H9 (cell line): ENCODE data around the gene PDXK. TPM values are rescaled to one million over a fixed set of nuclear protein-coding genes. Genes with fewer than 3 reads are reported as not detected.

Source experiments
- DNase-seq: peaks from one replicate; pipeline ENCODE4 v3.0.0-alpha.2; 2017
- H2AFZ ChIP-seq: one replicate; pipeline ENCODE4 v1.6.1; 2013; ENCODE audit warnings: mild to moderate bottlenecking, low read length, control low read depth, moderate library complexity
- H2AK5ac ChIP-seq: 2 replicates; pipeline ENCODE4 v1.6.1; 2013; ENCODE audit warnings: low read length, control low read depth, mixed read lengths; ENCODE audit not compliant: insufficient read length
- H2BK120ac ChIP-seq: one replicate; pipeline ENCODE4 v1.6.1; 2013; ENCODE audit warnings: low read depth, mild to moderate bottlenecking, low read length, control low read depth, inconsistent platforms; ENCODE audit not compliant: poor library complexity, severe bottlenecking
- H2BK12ac ChIP-seq: 2 replicates; pipeline ENCODE4 v1.6.1; 2013; ENCODE audit warnings: low read length, control low read depth, mixed read lengths, low read depth; ENCODE audit not compliant: insufficient read length
- H2BK15ac ChIP-seq: 2 replicates; pipeline ENCODE4 v1.6.1; 2013; ENCODE audit warnings: low read depth, low read length, control low read depth
- H2BK20ac ChIP-seq: one replicate; pipeline ENCODE4 v1.6.1; 2013; ENCODE audit warnings: low read depth, mild to moderate bottlenecking, low read length, control low read depth, inconsistent platforms; ENCODE audit not compliant: poor library complexity, severe bottlenecking
- H2BK5ac ChIP-seq: 2 replicates; pipeline ENCODE4 v1.6.1; 2013; ENCODE audit warnings: low read length, control low read depth, mixed read lengths; ENCODE audit not compliant: insufficient read length
- H3K14ac ChIP-seq: 2 replicates; pipeline ENCODE4 v1.6.1; 2013; ENCODE audit warnings: low read length, control low read depth; ENCODE audit not compliant: insufficient read depth
- H3K18ac ChIP-seq: 2 replicates; pipeline ENCODE4 v1.6.1; 2013; ENCODE audit warnings: low read depth, mild to moderate bottlenecking, mixed read lengths, low read length, control low read depth; ENCODE audit not compliant: insufficient read length
- H3K23ac ChIP-seq: 2 replicates; pipeline ENCODE4 v1.6.1; 2013; ENCODE audit warnings: low read length, control low read depth, mixed read lengths, low read depth; ENCODE audit not compliant: insufficient read length
- H3K23me2 ChIP-seq: 2 replicates; pipeline ENCODE4 v1.6.1; 2013; ENCODE audit warnings: low read depth, mild to moderate bottlenecking, mixed read lengths, low read length, control low read depth; ENCODE audit not compliant: insufficient read length, poor library complexity, severe bottlenecking
- H3K27ac ChIP-seq: 2 replicates; pipeline ENCODE4 v1.5.1; 2013; ENCODE audit warnings: low read length, control low read depth, mixed read lengths, low read depth; ENCODE audit not compliant: insufficient read length
- H3K27me3 ChIP-seq: 2 replicates; pipeline ENCODE4 v1.6.1; 2013; ENCODE audit warnings: low read length, control low read depth, inconsistent platforms; ENCODE audit not compliant: insufficient read depth
- H3K4ac ChIP-seq: 2 replicates; pipeline ENCODE4 v1.6.1; 2013; ENCODE audit warnings: low read depth, mild to moderate bottlenecking, control low read depth, inconsistent platforms, low read length, moderate library complexity
- H3K4me1 ChIP-seq: 2 replicates; pipeline ENCODE4 v1.6.1; 2013; ENCODE audit warnings: low read length, control low read depth, inconsistent platforms; ENCODE audit not compliant: insufficient read depth
- H3K4me2 ChIP-seq: 2 replicates; pipeline ENCODE4 v1.6.1; 2013; ENCODE audit warnings: low read length, control low read depth, mixed read lengths; ENCODE audit not compliant: insufficient read length, insufficient read depth
- H3K56ac ChIP-seq: 2 replicates; pipeline ENCODE4 v1.6.1; 2013; ENCODE audit warnings: low read depth, mild to moderate bottlenecking, mixed read lengths, low read length, control low read depth; ENCODE audit not compliant: insufficient read length
- H3K79me1 ChIP-seq: 2 replicates; pipeline ENCODE4 v1.6.1; 2013; ENCODE audit warnings: low read depth, mild to moderate bottlenecking, moderate library complexity, low read length, control low read depth, inconsistent platforms; ENCODE audit not compliant: insufficient read depth, poor library complexity, severe bottlenecking
- H3K79me2 ChIP-seq: 2 replicates; pipeline ENCODE4 v1.6.1; 2013; ENCODE audit warnings: low read length, control low read depth, inconsistent platforms; ENCODE audit not compliant: insufficient read depth
- H3K9ac ChIP-seq: 2 replicates; pipeline ENCODE4 v1.6.1; 2013; ENCODE audit warnings: low read length, control low read depth, mixed read lengths; ENCODE audit not compliant: insufficient read length; ENCODE audit errors: extremely low read depth
- H3K9me3 ChIP-seq: one replicate; pipeline ENCODE4 v1.6.1; 2013; ENCODE audit warnings: low read depth, low read length, inconsistent platforms; ENCODE audit not compliant: control insufficient read depth
- H3T11ph ChIP-seq: one replicate; pipeline ENCODE4 v1.6.1; 2013; ENCODE audit warnings: mild to moderate bottlenecking, low read length, control low read depth, inconsistent platforms
- H4K20me1 ChIP-seq: one replicate; pipeline ENCODE4 v1.6.1; 2013; ENCODE audit not compliant: control insufficient read depth, insufficient read length, insufficient read depth
- H4K5ac ChIP-seq: 2 replicates; pipeline ENCODE4 v1.6.1; 2013; ENCODE audit warnings: low read depth, mild to moderate bottlenecking, mixed read lengths, low read length, control low read depth; ENCODE audit not compliant: insufficient read length
- H4K8ac ChIP-seq: replicated peaks from 2 replicates; pipeline ENCODE4 v1.6.1; 2013; ENCODE audit warnings: low read length, control low read depth, mixed read lengths, low read depth; ENCODE audit not compliant: insufficient read length
- H4K91ac ChIP-seq: 2 replicates; pipeline ENCODE4 v1.6.1; 2013; ENCODE audit warnings: low read depth, mild to moderate bottlenecking, moderate library complexity, mixed read lengths, low read length, control low read depth; ENCODE audit not compliant: insufficient read length
- H3K27ac Mint-ChIP-seq, 3 experiments: 2 replicates in 2 of 3; 3 replicates in 1 of 3; pipeline ENCODE4 v1.8.0; 2020 to 2021; ENCODE audit warnings: mixed read lengths in 3 of 3, mild to moderate bottlenecking in 1 of 3, moderate library complexity in 1 of 3
- H3K27me3 Mint-ChIP-seq: 2 replicates; pipeline ENCODE4 v1.8.0; 2021; ENCODE audit warnings: low read depth, mild to moderate bottlenecking, moderate library complexity, mixed read lengths
- H3K36me3 Mint-ChIP-seq, 3 experiments: 2 replicates in 2 of 3; 3 replicates in 1 of 3; pipeline ENCODE4 v1.8.0; 2020 to 2021; ENCODE audit warnings: low read depth in 3 of 3, mixed read lengths in 3 of 3; ENCODE audit not compliant: insufficient read depth in 1 of 3
- H3K4me1 Mint-ChIP-seq, 2 experiments: 2 replicates each; pipeline ENCODE4 v1.8.0; 2020; ENCODE audit warnings: mixed read lengths in 2 of 2
- H3K4me3 Mint-ChIP-seq, 2 experiments: 2 replicates in 1 of 2; 3 replicates in 1 of 2; pipeline ENCODE4 v1.8.0; 2020 to 2021; ENCODE audit warnings: mild to moderate bottlenecking in 2 of 2, mixed read lengths in 2 of 2, moderate library complexity in 1 of 2
- H3K9me3 Mint-ChIP-seq, 2 experiments: 2 replicates in 1 of 2; 3 replicates in 1 of 2; pipeline ENCODE4 v1.8.0; 2020; ENCODE audit warnings: mild to moderate bottlenecking in 2 of 2, mixed read lengths in 2 of 2, moderate library complexity in 1 of 2
- WGBS: extraction: QIAGEN DNeasy Blood & Tissue Kit; methylation state at CpG from one replicate; pipeline ENCODE4 v1.1.7; 2013; ENCODE audit warnings: missing lambda C conversion rate, low lambda C conversion rate, mixed read lengths; ENCODE audit not compliant: insufficient read length; ENCODE audit errors: extremely low coverage; 5-methylcytosine and 5-hydroxymethylcytosine counted together
- total RNA-seq: library from RNA; stranded (reverse); gene quantifications from 2 replicates; pipeline ENCODE4 v1.2.1, GENCODE V29; 2021
- TF ChIP-seq, protein P1 (sequence below): fragments of 200-600 bp; sonication (generic); conservative IDR thresholded peaks from 3 replicates; pipeline ENCODE4 v1.8.0; 2021; ENCODE audit warnings: antibody characterized with exemption, mild to moderate bottlenecking

PDXK gene
- total RNA-seq, 1 experiment from 2014 or later, result 109 TPM

- Histone ChIP-seq H2BK5ac (no peak overlapping the region), H4K8ac (no peak overlapping the region), H4K5ac (no peak overlapping the region), H3K79me2 (no peaks in the 10 kb centered on the region; the same call in 1 of the 2 replicates), H2BK120ac (no peak overlapping the region), H3K9ac (peak overlapping the region; percentile 36), H2AFZ (no peak overlapping the region), H3K4me1 (peaks cover 6% of the 10 kb centered on the region; the same call in 1 of the 2 replicates), H3K18ac (no peak overlapping the region), H3K23me2 (no peaks in the 10 kb centered on the region), H3K4me2 (peak overlapping the region; percentile 68), H2AK5ac (no peak overlapping the region), H3K4ac (no peak overlapping the region), H3T11ph (no peak overlapping the region), H2BK20ac (no peak overlapping the region), H2BK12ac (no peak overlapping the region), H3K23ac (no peak overlapping the region), H3K27ac (no peak overlapping the region), H4K20me1 (no peaks in the 10 kb centered on the region), H3K79me1 (no peaks in the 10 kb centered on the region), H3K9me3 (no peaks in the 10 kb centered on the region), H3K14ac (no peak overlapping the region), H4K91ac (no peak overlapping the region), H3K27me3 (no peaks in the 10 kb centered on the region), H2BK15ac (no peak overlapping the region), H3K56ac (no peak overlapping the region)
- Mint-ChIP-seq H3K4me3 (peak overlapping the region; percentile 91 to 93), H3K9me3 (no peaks in the 10 kb centered on the region; a peak in 1 of 5 replicates), H3K36me3 (peaks cover 10 to 20% (median 18%) of the 10 kb centered on the region in 3 experiments; a peak in 6 of 7 replicates), H3K27me3 (peaks cover 1% of the 10 kb centered on the region), H3K27ac (no peak overlapping the region), H3K4me1 (peaks cover 44 to 46% of the 10 kb centered on the region in 2 experiments)
- WGBS, result no CpG with 5 or more reads among the region's 12 CpGs
- TF ChIP-seq, protein P1, sequence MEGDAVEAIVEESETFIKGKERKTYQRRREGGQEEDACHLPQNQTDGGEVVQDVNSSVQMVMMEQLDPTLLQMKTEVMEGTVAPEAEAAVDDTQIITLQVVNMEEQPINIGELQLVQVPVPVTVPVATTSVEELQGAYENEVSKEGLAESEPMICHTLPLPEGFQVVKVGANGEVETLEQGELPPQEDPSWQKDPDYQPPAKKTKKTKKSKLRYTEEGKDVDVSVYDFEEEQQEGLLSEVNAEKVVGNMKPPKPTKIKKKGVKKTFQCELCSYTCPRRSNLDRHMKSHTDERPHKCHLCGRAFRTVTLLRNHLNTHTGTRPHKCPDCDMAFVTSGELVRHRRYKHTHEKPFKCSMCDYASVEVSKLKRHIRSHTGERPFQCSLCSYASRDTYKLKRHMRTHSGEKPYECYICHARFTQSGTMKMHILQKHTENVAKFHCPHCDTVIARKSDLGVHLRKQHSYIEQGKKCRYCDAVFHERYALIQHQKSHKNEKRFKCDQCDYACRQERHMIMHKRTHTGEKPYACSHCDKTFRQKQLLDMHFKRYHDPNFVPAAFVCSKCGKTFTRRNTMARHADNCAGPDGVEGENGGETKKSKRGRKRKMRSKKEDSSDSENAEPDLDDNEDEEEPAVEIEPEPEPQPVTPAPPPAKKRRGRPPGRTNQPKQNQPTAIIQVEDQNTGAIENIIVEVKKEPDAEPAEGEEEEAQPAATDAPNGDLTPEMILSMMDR, result no peak
- DNase-seq, result no peak
Measured at GRCh38 chr21:43775190-43775589, 56.3 kb downstream of the PDXK start.
